OCI-LY7 (cell line): ENCODE results near the gene CHD2. TPM values are rescaled to one million over a fixed set of nuclear protein-coding genes. Genes with fewer than 3 reads are reported as not detected.

Source experiments
- BruUV-seq: library from RNA; stranded (reverse); fragments of 400-500 nt; replicated peaks from 2 replicates; lab custom pipeline; 2021; lab: Mats Ljungman, UMichigan
- CTCF ChIA-PET: fragments of 300-600 bp; sonication (Branson Sonifier 250); formaldehyde crosslinking; loops from one replicate; lab custom pipeline; 2022; ENCODE audit warnings: antibody characterized with exemption; ENCODE audit not compliant: unreplicated experiment; lab: Charles Lee
- POLR2A ChIA-PET: fragments of 300-600 bp; sonication (Branson Sonifier 250); formaldehyde crosslinking; loops from one replicate; lab custom pipeline; 2022; ENCODE audit warnings: antibody characterized with exemption; lab: Charles Lee
- DNase-seq: peaks from one replicate; pipeline ENCODE4 v3.0.0-alpha.2; 2015; ENCODE audit warnings: low spot score
- H2AFZ ChIP-seq: fragments of 200-600 bp; sonication (generic), shearing (Covaris generic); 2 replicates; pipeline ENCODE4 v1.6.1; 2014; ENCODE audit warnings: mild to moderate bottlenecking, antibody characterized with exemption, low read length, moderate library complexity
- H3K27ac ChIP-seq: fragments of 200-600 bp; sonication (generic); 2 replicates; pipeline ENCODE4 v1.5.1; 2014; ENCODE audit warnings: mixed run types, low read depth, mild to moderate bottlenecking, moderate library complexity, low read length, inconsistent platforms; ENCODE audit not compliant: poor library complexity, severe bottlenecking
- H3K36me3 ChIP-seq: fragments of 200-600 bp; sonication (generic); 2 replicates; pipeline ENCODE4 v1.6.1; 2014; ENCODE audit warnings: mild to moderate bottlenecking, antibody characterized with exemption, low read length, moderate library complexity, mixed read lengths; ENCODE audit not compliant: insufficient read depth
- H3K4me1 ChIP-seq: fragments of 200-600 bp; sonication (generic); 2 replicates; pipeline ENCODE4 v1.5.1; 2014; ENCODE audit warnings: mild to moderate bottlenecking, low read length; ENCODE audit not compliant: insufficient read depth, poor library complexity, severe bottlenecking
- H3K4me2 ChIP-seq: fragments of 200-600 bp; sonication (generic); 2 replicates; pipeline ENCODE4 v1.6.1; 2014; ENCODE audit warnings: mild to moderate bottlenecking, low read length
- H3K4me3 ChIP-seq: fragments of 200-600 bp; sonication (generic); 2 replicates; pipeline ENCODE4 v1.5.1; 2014; ENCODE audit warnings: mild to moderate bottlenecking, low read depth, low read length; ENCODE audit not compliant: poor library complexity, severe bottlenecking
- H3K79me2 ChIP-seq: fragments of 200-600 bp; sonication (generic); 2 replicates; pipeline ENCODE4 v1.6.1; 2016; ENCODE audit warnings: low read depth, mild to moderate bottlenecking, low read length, moderate library complexity, mixed read lengths; ENCODE audit not compliant: insufficient read depth
- H3K9me2 ChIP-seq: fragments of 200-600 bp; sonication (generic); 2 replicates; pipeline ENCODE4 v1.6.1; 2016; ENCODE audit warnings: mild to moderate bottlenecking, low read length, mixed read lengths; ENCODE audit not compliant: insufficient read depth
- H3K9me3 ChIP-seq: fragments of 200-600 bp; sonication (generic); 2 replicates; pipeline ENCODE4 v1.6.1; 2014; ENCODE audit warnings: mild to moderate bottlenecking, mixed run types, low read length, mixed read lengths
- H4K20me1 ChIP-seq: fragments of 200-600 bp; sonication (generic); 2 replicates; pipeline ENCODE4 v1.6.1; 2014; ENCODE audit warnings: mild to moderate bottlenecking, antibody characterized with exemption, low read length, moderate library complexity, mixed read lengths; ENCODE audit not compliant: insufficient read depth
- CTCF ChIP-seq: fragments of 200-600 bp; sonication (generic); conservative IDR thresholded peaks from 2 replicates; pipeline ENCODE4 v1.5.1; 2014; ENCODE audit warnings: mild to moderate bottlenecking, antibody characterized with exemption, low read length, moderate library complexity, mixed read lengths
- EZH2phosphoT487 ChIP-seq: fragments of 200-600 bp; sonication (generic); IDR thresholded peaks from 2 replicates; pipeline ENCODE4 v1.6.1; 2018; ENCODE audit warnings: low read depth, borderline replicate concordance, mild to moderate bottlenecking, mixed run types, antibody characterized with exemption, low read length, moderate library complexity, mixed read lengths
- intact Hi-C: fragments of 100-400 bp; cut with micrococcal nuclease; formaldehyde crosslinking; loops from one replicate; pipeline ENCODE4 v1.10.0; 2022; ENCODE audit not compliant: unreplicated experiment
- total RNA-seq, 2 experiments: library from RNA; depleted of rRNA in 1 of 2; stranded (reverse); fragments of >200 nt in 1 of 2; shearing (Covaris generic) in 1 of 2; gene quantifications; 2 replicates each; pipeline ENCODE4 v1.2.3, GENCODE V29; 2014 to 2022

The CHD2 gene
- total RNA-seq, 2 experiments from 2014 or later = 133 to 213 TPM

- H3K79me2 ChIP-seq = no peaks in the 10 kb centered on the region
- no peak overlapping the region for H3K4me3 ChIP-seq
- DNase-seq = no peak
- intact Hi-C loops = no loop called here
- POLR2A ChIA-PET = no interaction called here
- no peaks in the 10 kb centered on the region for H3K36me3 ChIP-seq
- H3K4me1 ChIP-seq = peaks cover 3% of the 10 kb centered on the region
- TF ChIP-seq EZH2phosphoT487 = no peak
- TF ChIP-seq CTCF = no peak
- H2AFZ ChIP-seq = no peak overlapping the region
- no peaks in the 10 kb centered on the region for H4K20me1 ChIP-seq
- no peaks in the 10 kb centered on the region for H3K9me2 ChIP-seq
- H3K4me2 ChIP-seq = no peak overlapping the region
- no peak overlapping the region for H3K27ac ChIP-seq
- BruUV-seq = no TSS peak
- H3K9me3 ChIP-seq = no peaks in the 10 kb centered on the region
- CTCF ChIA-PET = no interaction called here
Measured at GRCh38 chr15:93040288-93041158, 140.4 kb downstream of the CHD2 start.

GRCh38 chr15:93041159-93041547 lies 141.0 kb downstream of the CHD2 start:
- ChIA-PET CTCF (no interaction called here), POLR2A (no interaction called here)
- TF ChIP-seq EZH2phosphoT487 (no peak), CTCF (no peak)
- Histone ChIP-seq H2AFZ (no peak overlapping the region), H4K20me1 (no peaks in the 10 kb centered on the region), H3K79me2 (no peaks in the 10 kb centered on the region), H3K4me3 (no peak overlapping the region), H3K27ac (no peak overlapping the region), H3K4me1 (no peaks in the 10 kb centered on the region), H3K9me3 (no peaks in the 10 kb centered on the region), H3K4me2 (no peak overlapping the region), H3K9me2 (no peaks in the 10 kb centered on the region), H3K36me3 (no peaks in the 10 kb centered on the region)
- intact Hi-C loops = no loop called here
- DNase-seq = no peak
- no TSS peak for BruUV-seq

GRCh38 chr15:93042211-93042610 lies 142.1 kb downstream of the CHD2 start:
- Histone ChIP-seq H3K4me3 (no peak overlapping the region), H3K27ac (no peak overlapping the region), H4K20me1 (no peaks in the 10 kb centered on the region), H3K9me3 (no peaks in the 10 kb centered on the region), H2AFZ (no peak overlapping the region), H3K79me2 (no peaks in the 10 kb centered on the region), H3K9me2 (no peaks in the 10 kb centered on the region), H3K36me3 (no peaks in the 10 kb centered on the region), H3K4me2 (no peak overlapping the region), H3K4me1 (no peaks in the 10 kb centered on the region)
- ChIA-PET POLR2A (no interaction called here), CTCF (no interaction called here)
- DNase-seq = no peak
- TF ChIP-seq EZH2phosphoT487 (no peak), CTCF (no peak)
- BruUV-seq = no TSS peak
- intact Hi-C loops = no loop called here
